Astrocyte of the cerebellum (primary cell): ENCODE measurements around the gene TBC1D13.

ENCODE experiments used
- DNase-seq: peaks from one replicate; pipeline ENCODE4 v3.0.0-alpha.2; 2011; ENCODE audit warnings: low read depth
- H3K4me3 ChIP-seq: 2 replicates; pipeline ENCODE4 v1.5.1; 2011; ENCODE audit warnings: mild to moderate bottlenecking, low read depth, low read length, moderate library complexity
- CTCF ChIP-seq: IDR thresholded peaks from 2 replicates; pipeline ENCODE4 v1.5.1; 2012; ENCODE audit warnings: low read length, low read depth, moderate library complexity, mild to moderate bottlenecking; ENCODE audit errors: missing control alignments
- in situ Hi-C: cut with HindIII; loops from 2 replicates; pipeline ENCODE4 v1.10.0; 2017; ENCODE audit warnings: low sequenced_read_pairs

TBC1D13 gene

DNA sequence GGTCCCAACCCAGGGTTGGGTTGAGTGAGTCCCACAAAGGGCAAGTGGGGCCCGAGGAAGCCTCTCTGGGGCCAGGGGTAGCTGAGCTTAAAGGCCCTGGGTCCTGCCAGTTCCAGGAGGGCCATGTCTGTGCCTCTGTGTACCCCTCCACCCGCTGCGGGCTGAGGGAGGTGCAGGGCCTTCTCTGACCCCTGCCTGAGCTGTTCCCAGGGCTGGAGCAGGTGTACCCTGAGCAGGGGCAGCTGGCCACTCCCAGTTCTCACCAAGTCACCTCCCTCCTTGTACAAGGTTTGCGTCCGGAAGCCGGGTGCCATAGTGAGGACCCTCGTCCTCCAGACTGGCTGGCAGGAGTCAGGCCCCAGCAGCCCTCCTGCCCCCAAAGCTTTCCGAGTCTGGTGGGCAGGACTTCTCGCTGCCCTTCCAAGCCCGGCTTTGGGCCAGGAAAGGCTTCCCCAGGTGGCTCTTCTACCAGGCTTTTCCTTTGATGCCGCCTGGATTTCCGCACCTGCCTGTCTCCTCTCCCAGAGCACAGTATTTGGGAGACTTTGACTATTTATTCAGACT is 22.1 kb downstream of the TBC1D13 start:
- no peak for TF ChIP-seq CTCF
- DNase-seq: no peak
- in situ Hi-C loops: no loop called here
- H3K4me3 ChIP-seq: no peak overlapping the region

DNA sequence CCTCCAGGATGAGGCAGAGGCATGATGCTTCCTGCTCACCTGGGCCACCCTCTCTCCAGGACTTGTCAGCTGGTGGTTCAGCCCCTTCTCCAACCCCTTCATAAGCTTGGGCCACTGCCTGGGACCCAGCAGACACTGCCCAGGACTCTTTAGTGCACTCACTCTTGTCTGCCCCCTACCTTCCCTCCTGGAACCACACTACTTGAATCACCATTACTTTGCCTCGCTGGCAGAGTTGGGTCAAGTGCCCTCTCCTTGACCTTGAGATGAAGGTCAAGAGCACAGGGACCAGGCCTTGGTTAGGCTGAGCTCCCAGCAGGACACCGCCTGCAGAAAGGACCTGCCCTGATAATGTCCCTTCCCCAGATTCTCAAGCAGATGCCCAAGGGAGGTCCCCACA is 22.8 kb downstream of the TBC1D13 start:
- in situ Hi-C loops: no loop called here
- no peak overlapping the region for H3K4me3 ChIP-seq
- no peak for DNase-seq
- TF ChIP-seq CTCF: no peak

GRCh38 chr9:128810873-128811272 is 23.8 kb downstream of the TBC1D13 start:
- in situ Hi-C loops: no loop called here
- DNase-seq: no peak
- H3K4me3 ChIP-seq: no peak overlapping the region
- no peak for TF ChIP-seq CTCF

- H3K4me3 ChIP-seq: peak within 1 kb of the TSS; percentile 57
- TF ChIP-seq CTCF: peak; percentile 84
- in situ Hi-C loops: no loop called here
- DNase-seq: peak; percentile 86
Observed at GRCh38 chr9:128818099-128818838, 31.2 kb downstream of the TBC1D13 start, which contains the start of gene ENDOG. Gene ENDOG (plus strand): TSS chr9:128818500. CDS start chr9:128818685, 185 bp downstream.

GRCh38 chr9:128818839-128819715 is 32.0 kb downstream of the TBC1D13 start:
- H3K4me3 ChIP-seq: peak overlapping the region; percentile 57
- in situ Hi-C loops: no loop called here
- DNase-seq: no peak
- TF ChIP-seq CTCF: no peak
